ENCODE data around the gene CPT1A.

Gene CPT1A

GRCh38 chr11:68796801-68797200 lies 44.9 kb downstream of the CPT1A start:
- DNase-seq (ENCODE audit: low spot score), result no peak

GRCh38 chr11:68792400-68792966 lies 49.2 kb downstream of the CPT1A start:
- no peak for DNase-seq (ENCODE audit: low spot score)

- DNase-seq (ENCODE audit: low spot score), result no peak
Observed at GRCh38 chr11:68784653-68785052, 57.1 kb downstream of the CPT1A start.

GRCh38 chr11:68783216-68783821 lies 58.4 kb downstream of the CPT1A start:
- DNase-seq (ENCODE audit: low spot score), result no peak

GRCh38 chr11:68782711-68783110 lies 59.0 kb downstream of the CPT1A start:
- no peak for DNase-seq (ENCODE audit: low spot score)

GRCh38 chr11:68780829-68781228 lies 60.9 kb downstream of the CPT1A start:
- DNase-seq (ENCODE audit: low spot score), result peak; percentile 4

- no peak for DNase-seq (ENCODE audit: low spot score)
Observed at GRCh38 chr11:68778205-68778604, 63.5 kb downstream of the CPT1A start.

- DNase-seq (ENCODE audit: low spot score), result no peak
Observed at GRCh38 chr11:68776442-68777235, 65.1 kb downstream of the CPT1A start.

- no peak for DNase-seq (ENCODE audit: low spot score)
Observed at GRCh38 chr11:68775951-68776388, 65.7 kb downstream of the CPT1A start.

- DNase-seq (ENCODE audit: low spot score), result no peak
Observed at GRCh38 chr11:68774194-68774585, 67.5 kb downstream of the CPT1A start.

- DNase-seq (ENCODE audit: low spot score), result no peak
Observed at GRCh38 chr11:68773521-68774193, 68.1 kb downstream of the CPT1A start.

GRCh38 chr11:68772936-68773335 lies 68.8 kb downstream of the CPT1A start:
- no peak for DNase-seq (ENCODE audit: low spot score)

GRCh38 chr11:68770781-68771180 lies 70.9 kb downstream of the CPT1A start:
- no peak for DNase-seq (ENCODE audit: low spot score)

GRCh38 chr11:68767672-68768071 lies 74.0 kb downstream of the CPT1A start:
- DNase-seq (ENCODE audit: low spot score), result no peak

GRCh38 chr11:68766786-68767185 lies 74.9 kb downstream of the CPT1A start:
- no peak for DNase-seq (ENCODE audit: low spot score)

GRCh38 chr11:68764746-68765145 lies 77.0 kb downstream of the CPT1A start:
- no peak for DNase-seq (ENCODE audit: low spot score)

- DNase-seq (ENCODE audit: low spot score), result no peak
Observed at GRCh38 chr11:68763926-68764657, 77.6 kb downstream of the CPT1A start.

- no peak for DNase-seq (ENCODE audit: low spot score)
Observed at GRCh38 chr11:68763181-68763721, 78.5 kb downstream of the CPT1A start.

GRCh38 chr11:68762481-68762880 lies 79.2 kb downstream of the CPT1A start:
- no peak for DNase-seq (ENCODE audit: low spot score)

- DNase-seq (ENCODE audit: low spot score), result no peak
Observed at GRCh38 chr11:68761801-68762200, 79.9 kb downstream of the CPT1A start.

GRCh38 chr11:68759991-68760390 lies 81.7 kb downstream of the CPT1A start:
- no peak for DNase-seq (ENCODE audit: low spot score)

GRCh38 chr11:68757711-68758110 lies 84.0 kb downstream of the CPT1A start:
- DNase-seq (ENCODE audit: low spot score), result no peak
